KBM-7 (cell line): Measurements from ENCODE around the gene POLA1.
"Not testable (repeated sequence)": the region's sequence is repeated elsewhere in the genome, so short reads cannot be mapped to it uniquely, and the experiment has no call there.

Experiments used
- DNase-seq: peaks from one replicate; pipeline ENCODE4 v3.0.0-alpha.2; 2015
- in situ Hi-C: fragments of 300-500 bp; cut with MboI; formaldehyde crosslinking; loops from 2 replicates; pipeline ENCODE4 v1.14.3; 2020; ENCODE audit warnings: low sequenced_read_pairs, low pct_unique_long_range_greater_than_20kb, mixed read lengths

Gene POLA1, protein sequence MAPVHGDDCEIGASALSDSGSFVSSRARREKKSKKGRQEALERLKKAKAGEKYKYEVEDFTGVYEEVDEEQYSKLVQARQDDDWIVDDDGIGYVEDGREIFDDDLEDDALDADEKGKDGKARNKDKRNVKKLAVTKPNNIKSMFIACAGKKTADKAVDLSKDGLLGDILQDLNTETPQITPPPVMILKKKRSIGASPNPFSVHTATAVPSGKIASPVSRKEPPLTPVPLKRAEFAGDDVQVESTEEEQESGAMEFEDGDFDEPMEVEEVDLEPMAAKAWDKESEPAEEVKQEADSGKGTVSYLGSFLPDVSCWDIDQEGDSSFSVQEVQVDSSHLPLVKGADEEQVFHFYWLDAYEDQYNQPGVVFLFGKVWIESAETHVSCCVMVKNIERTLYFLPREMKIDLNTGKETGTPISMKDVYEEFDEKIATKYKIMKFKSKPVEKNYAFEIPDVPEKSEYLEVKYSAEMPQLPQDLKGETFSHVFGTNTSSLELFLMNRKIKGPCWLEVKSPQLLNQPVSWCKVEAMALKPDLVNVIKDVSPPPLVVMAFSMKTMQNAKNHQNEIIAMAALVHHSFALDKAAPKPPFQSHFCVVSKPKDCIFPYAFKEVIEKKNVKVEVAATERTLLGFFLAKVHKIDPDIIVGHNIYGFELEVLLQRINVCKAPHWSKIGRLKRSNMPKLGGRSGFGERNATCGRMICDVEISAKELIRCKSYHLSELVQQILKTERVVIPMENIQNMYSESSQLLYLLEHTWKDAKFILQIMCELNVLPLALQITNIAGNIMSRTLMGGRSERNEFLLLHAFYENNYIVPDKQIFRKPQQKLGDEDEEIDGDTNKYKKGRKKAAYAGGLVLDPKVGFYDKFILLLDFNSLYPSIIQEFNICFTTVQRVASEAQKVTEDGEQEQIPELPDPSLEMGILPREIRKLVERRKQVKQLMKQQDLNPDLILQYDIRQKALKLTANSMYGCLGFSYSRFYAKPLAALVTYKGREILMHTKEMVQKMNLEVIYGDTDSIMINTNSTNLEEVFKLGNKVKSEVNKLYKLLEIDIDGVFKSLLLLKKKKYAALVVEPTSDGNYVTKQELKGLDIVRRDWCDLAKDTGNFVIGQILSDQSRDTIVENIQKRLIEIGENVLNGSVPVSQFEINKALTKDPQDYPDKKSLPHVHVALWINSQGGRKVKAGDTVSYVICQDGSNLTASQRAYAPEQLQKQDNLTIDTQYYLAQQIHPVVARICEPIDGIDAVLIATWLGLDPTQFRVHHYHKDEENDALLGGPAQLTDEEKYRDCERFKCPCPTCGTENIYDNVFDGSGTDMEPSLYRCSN (N-terminal part only)

DNA sequence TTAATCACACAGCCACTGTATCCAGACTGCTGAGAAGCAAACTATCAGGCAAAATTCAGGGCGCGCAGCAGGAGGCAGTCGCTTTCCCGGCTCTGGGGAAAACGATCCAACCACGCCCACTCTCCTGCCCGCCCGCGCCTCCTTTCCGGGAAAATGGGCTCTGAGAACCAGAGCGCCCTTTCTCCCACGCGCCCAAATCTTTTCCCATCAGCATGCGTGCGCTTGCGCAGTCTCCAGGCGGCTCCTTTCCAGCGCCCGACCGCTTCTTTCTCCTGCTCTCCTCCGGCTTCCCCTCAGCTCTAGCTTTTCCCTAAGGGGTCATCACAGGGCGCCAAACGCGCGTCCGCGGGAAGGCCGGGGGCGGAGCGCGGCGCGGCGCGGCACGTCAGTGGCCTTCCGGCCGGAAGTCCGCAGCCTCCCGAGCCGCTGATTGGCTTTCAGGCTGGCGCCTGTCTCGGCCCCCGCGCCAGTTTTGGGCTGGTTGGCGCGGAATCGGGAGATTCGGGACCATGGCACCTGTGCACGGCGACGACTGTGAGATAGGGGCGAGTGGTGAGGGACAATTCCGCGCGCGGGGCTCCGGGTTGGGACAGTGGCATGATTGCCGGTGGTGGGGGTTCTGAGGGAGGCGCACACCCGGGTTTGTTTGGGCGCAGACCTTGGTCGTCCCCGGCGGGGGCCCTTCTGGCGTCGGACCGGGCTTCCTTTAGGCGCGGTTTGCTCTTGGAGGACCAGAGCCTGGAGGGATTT lies at the start of gene POLA1:
Gene POLA1 (plus strand): TSS at position 466 of the 750 bp plus-strand sequence. CDS start 44 bp downstream, at position 510.
- in situ Hi-C loops: no loop called here
- peak; percentile 99 for DNase-seq

DNA sequence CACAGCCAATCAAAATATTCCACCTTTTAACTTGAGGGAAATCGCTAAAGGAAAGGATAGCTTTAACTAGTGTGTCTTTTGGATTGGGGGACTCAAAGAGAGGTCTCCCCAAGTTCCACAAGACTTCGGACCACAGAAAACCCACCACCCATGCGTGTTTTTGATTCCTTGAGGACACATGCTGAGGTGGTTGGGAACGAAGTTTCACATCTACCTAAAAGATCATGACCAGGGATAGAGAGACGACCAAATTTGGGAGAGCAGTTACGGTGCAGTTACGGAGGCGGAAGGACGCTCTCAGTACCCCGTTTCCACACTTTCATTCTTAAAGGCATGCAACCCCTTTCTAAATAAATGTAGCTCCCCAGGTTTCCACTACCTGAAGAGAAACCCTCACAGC lies 47.7 kb upstream of the POLA1 start:
- in situ Hi-C loops: no loop called here
- no peak for DNase-seq

DNA sequence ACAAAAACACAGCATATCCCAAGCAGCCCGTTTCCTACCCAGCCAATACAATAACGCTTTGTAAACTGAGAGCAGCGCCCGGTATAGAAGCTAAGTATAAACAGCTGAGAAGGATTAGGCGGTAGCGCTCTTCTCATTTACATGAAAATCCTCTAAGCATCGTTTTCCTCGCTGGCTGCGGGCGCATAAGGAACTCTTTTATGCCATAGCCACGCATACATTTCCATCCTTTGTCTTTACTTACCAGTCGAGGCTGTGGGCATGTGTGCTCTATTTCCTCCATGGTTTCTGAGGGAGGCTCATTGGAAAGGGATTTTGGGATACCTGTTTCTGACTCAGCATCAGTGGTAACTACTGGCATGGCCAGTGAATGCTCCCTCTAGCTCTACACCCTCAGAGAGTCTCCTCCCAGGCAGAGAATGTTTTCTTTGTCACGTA lies 47.0 kb upstream of the POLA1 start:
- DNase-seq: peak; percentile 2
- in situ Hi-C loops: no loop called here

DNA sequence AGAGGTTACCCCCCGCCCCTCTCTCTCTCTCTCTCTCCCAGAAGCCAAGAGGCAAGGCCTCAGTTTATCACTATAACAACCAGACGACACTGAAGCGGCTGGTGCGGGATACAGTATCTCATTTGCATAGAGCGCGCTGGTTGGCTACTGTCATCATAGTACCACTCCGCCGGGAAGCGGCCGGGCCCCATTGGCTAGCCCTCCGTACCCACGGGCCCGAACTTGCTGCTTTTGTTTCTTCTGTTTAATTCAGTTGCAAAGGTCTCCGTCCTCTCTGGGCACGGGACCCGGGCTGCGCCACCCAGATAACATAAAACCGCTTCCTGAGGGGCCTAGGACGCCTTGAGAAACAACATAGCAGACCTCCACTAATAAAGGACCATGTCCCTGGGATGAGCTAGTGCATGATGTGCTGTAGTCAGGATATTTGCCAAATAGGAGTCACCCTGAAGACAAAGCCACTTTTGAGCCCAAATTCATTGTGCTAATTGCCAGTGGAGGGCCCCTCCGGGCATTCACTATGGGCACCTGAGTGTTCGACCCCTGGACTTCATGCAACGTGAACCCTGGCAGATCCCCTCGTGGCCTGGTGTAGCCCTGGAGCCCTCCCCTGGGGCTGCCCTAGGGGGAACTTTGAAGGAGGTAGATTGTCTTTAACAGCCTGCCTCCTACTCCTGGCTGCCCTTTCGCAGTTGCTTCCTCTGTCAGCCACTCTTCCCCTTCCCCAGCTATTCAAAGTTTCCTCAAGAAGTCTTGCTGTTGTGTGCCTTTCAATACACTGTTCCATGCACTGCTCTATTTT lies 46.3 kb upstream of the POLA1 start, which contains the start of gene PCYT1B:
Gene PCYT1B (minus strand): TSS at position 91 of the 802 bp plus-strand sequence. CDS start 242 bp downstream, outside the sequence.
- peak; percentile 86 for DNase-seq
- in situ Hi-C loops: no loop called here

DNA sequence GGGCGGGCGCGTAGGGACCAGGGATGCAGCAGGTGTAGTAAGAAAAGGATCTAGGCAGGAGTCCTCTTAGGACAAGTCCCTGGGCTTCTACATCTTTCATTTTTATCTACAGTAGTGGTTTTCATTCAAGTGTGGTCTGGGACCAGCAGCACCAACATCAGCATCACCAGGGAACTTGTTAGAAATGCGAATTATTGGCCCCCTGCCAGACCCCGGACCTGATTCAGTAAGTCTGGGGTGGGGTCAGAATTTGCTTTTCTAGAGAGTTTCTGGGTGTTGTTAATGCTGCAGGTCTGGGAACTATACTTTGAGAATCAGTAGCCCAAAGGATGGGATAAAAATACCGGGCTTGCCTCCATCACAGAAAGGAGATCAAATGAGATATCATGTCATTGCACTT lies 45.2 kb upstream of the POLA1 start:
- in situ Hi-C loops: no loop called here
- no peak for DNase-seq

DNA sequence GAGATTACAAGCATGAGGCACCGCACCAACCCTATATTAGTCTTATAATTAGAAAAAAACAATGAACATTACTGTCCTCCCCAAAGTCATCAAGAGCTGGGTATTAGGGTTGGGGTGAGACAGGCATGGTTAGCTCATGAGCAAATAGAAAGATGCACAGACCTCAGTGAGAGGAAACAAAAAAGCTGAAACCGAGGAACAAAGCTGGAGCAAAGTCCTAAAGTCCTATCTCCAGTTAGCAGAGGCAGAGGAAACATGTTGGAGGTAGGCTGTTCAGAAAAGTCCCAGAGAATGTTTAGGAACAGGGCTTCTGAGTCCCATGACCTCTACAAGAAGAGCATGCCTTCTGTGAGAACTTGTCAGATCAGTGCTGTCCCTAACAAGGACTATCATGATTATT lies 41.9 kb upstream of the POLA1 start:
- in situ Hi-C loops: no loop called here
- no peak for DNase-seq

DNA sequence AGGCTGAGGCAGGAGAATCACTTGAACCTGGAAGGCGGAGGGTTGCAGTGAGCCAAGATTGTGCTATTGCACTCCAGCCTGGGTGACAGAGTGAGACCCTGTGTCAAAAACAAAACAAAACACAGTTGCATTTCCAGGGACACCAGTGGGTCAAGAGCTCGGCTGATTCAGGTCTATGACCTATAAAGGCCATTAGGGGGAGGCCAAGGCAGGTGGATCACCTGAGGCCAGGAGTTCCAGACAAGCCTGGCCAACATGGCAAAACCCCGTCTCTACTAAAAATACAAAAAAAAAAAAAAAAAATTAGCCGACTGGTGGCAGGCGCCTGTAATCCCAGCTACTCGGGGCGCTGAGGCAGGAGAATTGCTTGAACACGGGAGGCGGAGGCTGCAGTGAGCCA lies 38.0 kb upstream of the POLA1 start:
- DNase-seq, in situ Hi-C loops: not testable (repeated sequence)

DNA sequence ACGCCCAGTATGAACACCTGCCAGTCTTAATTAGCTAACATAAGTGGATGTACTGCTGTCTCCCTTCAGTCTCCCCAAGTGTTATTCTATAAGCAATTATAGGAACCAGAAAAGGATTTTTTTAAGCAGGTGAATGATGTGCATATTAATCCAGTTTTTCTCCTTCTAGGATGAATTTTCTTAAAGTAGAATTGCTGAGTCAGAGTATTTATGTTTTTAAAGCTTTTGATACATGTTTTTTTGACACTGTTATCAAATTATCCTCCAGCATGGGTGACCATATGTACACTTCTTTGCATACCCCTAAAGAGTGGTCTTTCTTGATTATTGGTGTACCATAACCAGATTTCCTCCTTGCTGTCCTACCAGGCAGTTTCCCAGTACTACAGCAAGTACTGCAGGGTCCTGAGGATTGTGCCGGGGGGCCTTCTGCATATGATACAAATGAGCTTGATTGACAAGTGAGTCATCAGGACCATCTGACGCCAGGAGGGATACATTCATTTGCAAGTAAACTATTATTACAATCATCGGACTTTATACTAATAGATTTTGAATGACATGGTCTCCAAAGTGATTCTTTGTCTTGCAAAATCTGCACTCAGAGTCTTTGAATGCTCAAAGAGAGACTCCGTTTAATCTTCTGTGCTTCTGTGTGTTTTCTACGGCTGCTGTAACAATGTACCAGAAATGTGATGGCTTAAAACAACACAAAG lies 35.9 kb upstream of the POLA1 start:
- in situ Hi-C loops: no loop called here
- no peak for DNase-seq

DNA sequence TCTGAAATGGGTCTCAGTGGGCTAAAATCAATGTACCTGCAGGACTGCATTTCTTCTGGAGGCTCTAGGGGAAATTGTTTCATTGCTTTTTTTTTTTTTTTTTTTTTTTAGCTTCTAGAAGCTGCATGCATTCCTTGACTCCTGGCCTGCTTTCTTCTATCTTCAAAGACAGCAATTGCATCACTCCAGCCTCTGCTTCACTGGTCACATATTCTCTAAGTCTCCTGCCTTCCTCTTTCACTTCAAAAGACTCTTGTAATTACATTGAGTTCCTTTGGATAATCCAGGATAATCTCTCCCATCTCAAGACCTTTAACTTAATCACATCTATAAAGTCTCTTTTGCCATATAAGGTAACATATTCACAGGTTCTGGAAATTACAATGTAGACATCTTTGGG lies 35.3 kb upstream of the POLA1 start:
- in situ Hi-C loops: no loop called here
- no peak for DNase-seq

DNA sequence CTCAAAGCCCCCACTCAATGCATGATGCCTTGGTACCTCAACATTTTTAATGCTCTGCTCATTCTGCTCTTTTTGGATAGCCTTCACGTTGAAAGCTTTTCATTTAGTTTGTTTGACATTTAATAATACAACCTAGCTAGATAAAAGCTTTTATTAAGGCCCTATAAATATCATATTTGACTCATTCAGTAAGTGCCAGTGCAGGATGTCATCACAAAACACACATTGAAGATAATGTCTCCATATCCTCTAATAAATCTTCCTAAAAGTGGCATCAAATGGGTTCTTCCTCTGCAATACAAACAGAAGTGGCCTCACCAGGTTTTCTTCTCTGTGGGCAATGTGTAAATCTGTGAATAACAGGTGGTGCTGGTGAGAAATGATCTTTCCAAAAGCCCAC lies 34.6 kb upstream of the POLA1 start:
- in situ Hi-C loops: no loop called here
- DNase-seq: no peak

DNA sequence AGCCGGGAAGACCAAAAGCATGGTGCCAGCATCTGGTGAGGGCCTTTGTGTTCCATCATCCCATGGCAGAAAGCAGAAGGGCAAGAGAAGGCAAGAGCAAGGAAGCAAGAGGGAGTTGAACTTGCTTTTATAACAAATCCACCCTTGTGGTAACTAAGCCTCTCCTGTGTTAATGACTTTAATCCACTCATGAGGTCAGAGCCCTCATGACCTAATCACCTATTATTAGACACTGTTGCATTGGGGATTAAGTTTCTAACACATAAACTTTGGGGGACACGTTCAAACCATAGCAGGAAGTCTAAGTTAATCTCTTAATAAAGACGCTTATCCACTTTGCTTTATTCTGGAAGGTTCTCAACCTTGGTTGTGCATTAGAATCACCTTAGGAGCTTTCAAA lies 34.1 kb upstream of the POLA1 start:
- no peak for DNase-seq
- in situ Hi-C loops: no loop called here

DNA sequence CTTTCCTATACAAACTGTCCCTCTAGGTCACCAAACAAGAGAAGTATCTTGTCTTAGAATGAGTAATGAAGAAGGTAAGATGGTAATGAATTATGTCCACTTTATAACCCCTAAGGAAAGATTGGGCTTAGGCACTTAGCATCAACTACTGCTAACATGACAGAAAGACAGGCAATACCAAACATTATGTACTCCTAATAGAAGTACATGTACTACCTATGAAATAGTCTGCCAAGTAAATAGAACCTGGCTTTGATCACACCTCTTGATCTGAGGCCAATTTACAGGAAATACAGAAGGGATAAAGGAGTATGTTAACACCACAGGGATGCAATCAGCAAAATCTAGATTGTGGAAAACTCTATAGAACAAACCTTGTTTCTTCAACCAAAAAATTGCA lies 32.4 kb upstream of the POLA1 start:
- in situ Hi-C loops: no loop called here

DNA sequence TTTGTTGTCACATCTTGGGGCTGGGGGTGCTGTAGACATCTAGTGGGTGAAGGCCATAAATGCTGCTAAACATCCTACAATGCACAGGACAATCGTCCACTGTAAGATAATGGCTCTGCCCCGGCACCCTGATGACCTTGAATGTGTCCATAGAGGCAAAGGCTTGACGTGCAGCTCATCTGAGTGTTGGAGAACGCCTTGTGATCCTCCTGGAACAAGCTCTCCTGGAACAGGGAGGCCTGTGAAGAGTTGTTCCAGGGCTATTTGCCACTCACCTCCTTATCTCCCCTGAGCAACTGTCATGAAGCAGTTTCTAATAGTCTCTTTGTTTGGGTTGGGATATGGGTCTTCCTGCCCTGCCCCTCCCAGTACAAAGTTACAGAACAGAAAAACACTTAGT lies 31.4 kb upstream of the POLA1 start:
- in situ Hi-C loops: no loop called here
- no peak for DNase-seq

More for the DNA sequence above, 32.4 kb upstream of the POLA1 start:
- no peak for DNase-seq

DNA sequence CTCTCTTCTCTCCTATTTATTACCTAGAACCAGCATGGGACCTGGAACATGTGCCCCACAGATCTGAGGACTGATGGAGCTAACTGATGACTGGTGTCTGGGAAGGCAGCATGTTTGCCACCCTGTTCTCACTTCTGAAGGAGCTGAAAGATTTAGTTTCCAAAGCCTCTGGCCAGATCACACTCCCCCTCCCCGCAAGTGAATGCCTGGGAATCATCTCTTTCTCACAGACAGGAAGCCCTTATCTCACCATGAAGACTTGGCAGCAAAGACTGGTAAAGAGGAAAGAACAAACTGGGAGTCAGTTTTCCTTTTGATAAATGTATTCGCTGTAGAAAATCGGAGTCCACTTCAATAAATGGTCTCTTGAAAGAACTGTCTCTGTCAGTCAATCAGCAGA lies 25.6 kb upstream of the POLA1 start:
- in situ Hi-C loops: no loop called here
- no peak for DNase-seq

DNA sequence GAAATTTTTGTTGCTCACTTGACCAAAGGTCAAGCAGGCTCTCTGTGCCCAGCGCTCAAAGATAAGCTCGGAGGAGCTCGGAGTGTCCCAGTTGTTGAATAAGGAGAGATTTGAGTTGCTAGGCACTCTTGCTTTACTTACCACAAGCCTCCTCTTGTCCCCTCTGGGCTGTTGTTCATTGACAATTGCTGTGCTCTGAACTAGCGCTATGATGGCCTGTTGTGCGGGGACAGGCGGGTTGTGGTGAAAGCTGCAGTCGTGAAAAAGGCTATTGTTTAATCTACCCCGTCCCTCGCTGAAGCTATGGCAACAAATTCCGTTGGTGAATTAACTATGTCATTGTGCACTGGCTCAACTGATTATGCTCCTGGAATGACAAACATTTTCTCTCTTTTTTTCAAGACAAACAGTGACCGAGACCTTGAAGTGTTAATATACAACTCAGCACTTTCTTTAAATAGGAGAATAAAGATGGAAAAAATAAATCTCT lies 21.0 kb upstream of the POLA1 start:
- in situ Hi-C loops: no loop called here
- DNase-seq: no peak

DNA sequence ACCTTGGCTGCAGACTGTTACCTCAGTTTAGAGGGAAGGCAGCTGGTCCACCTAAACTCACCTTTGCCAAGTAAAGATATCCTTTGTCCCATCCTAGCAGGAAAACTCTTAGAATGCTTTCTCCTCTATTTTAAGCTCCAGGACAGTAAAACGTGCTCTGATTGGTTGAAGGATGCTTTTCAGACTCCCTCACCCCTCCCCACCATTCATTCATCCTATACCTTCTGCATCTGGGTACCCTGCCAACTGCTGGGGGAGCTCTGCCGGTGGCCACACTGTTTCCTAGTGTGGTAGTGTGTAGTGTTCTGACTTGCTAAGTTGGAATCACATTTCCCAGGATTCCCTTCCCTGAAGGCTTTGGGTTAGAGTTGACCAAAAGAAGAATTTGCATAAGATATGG lies 20.3 kb upstream of the POLA1 start:
- in situ Hi-C loops: no loop called here
- no peak for DNase-seq

DNA sequence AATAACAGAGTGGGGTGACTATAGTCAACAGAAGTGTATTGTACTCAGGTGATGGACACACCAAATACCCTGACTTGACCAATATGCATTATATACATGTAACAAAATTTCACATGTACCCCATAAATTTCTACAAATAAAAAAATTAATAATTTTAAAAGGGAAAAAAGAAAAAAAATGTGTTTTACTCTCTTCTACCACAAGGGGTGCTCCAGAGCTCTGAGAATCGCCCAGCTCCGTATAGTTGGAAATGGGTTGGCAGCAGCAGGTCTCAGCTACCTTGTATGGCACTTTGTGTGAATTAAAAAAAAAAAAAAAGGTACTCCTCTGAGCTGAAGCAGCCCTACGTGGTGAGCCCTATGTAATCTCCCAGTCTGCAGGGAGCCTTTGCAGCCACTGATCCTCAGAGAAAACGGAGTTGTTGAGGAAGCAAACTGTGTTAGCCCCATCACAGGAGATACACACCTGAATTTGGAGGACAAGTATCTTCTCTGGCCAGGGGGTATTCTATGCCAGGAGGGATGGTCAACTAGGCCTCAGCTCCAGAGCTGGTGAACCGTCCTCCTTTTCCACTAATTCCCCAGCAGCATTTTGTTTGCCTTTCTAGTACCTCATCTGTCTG lies 17.2 kb upstream of the POLA1 start:
- DNase-seq: peak; percentile 26
- in situ Hi-C loops: no loop called here
